ENCODE data around the gene COPS3.

The COPS3 gene

DNA sequence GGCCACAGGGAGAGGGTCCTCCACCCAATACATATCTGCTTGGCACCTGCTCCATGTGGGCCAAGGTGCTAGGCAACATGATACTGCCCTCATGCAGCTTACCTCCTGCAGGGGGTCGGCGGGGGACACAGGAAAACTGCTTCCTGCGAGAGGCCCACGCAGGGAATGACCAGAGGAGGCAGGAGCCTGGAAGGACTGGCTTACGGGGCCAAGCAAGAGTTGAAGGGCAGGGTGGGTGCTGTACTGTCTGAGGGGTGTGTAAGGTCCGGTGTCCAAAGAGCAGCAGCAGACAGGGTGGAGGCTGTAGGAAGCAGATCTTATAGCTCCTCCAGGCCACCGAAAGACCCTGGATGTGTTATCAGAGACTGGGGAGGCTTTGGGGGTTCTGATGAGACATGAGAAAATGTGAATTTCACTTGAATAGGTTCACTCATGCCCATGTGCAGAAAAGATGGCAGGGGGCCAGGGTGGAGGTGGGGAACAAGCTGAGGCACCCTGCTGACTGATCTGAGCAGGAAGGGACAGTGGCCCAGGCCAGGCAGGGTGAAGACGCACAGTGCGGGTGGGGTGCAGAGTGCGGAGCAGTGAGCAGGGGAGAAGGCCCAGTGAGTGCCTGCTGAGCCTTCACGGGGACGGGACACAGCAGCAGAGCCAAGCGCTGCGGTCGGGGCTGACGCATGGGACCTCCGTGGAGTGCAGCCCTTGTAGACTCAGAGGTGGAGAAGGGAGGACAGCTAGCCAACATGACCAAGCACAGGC is 52.3 kb downstream of the COPS3 start:
- Histone ChIP-seq H2AFZ (no peak overlapping the region), H3K9ac (no peak overlapping the region), H3K4me1 (peaks cover 12% of the 10 kb centered on the region), H3K27ac (no peak overlapping the region), H3K4me2 (ENCODE audit: low read length) (no peak overlapping the region), H3K36me3 (ENCODE audit: control insufficient read depth, insufficient read depth, low read length) (no peaks in the 10 kb centered on the region), H3K4me3 (ENCODE audit: low read depth, low read length) (no peak overlapping the region), H3K9me3 (ENCODE audit: control insufficient read depth, low read length) (no peaks in the 10 kb centered on the region), H3K79me2 (peaks cover 2% of the 10 kb centered on the region), H3K27me3 (ENCODE audit: control insufficient read depth, insufficient read depth, low read length) (no peaks in the 10 kb centered on the region)
- TF ChIP-seq, protein P1, sequence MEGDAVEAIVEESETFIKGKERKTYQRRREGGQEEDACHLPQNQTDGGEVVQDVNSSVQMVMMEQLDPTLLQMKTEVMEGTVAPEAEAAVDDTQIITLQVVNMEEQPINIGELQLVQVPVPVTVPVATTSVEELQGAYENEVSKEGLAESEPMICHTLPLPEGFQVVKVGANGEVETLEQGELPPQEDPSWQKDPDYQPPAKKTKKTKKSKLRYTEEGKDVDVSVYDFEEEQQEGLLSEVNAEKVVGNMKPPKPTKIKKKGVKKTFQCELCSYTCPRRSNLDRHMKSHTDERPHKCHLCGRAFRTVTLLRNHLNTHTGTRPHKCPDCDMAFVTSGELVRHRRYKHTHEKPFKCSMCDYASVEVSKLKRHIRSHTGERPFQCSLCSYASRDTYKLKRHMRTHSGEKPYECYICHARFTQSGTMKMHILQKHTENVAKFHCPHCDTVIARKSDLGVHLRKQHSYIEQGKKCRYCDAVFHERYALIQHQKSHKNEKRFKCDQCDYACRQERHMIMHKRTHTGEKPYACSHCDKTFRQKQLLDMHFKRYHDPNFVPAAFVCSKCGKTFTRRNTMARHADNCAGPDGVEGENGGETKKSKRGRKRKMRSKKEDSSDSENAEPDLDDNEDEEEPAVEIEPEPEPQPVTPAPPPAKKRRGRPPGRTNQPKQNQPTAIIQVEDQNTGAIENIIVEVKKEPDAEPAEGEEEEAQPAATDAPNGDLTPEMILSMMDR (IDR thresholded peaks at IDR 0.05), result no peak

DNA sequence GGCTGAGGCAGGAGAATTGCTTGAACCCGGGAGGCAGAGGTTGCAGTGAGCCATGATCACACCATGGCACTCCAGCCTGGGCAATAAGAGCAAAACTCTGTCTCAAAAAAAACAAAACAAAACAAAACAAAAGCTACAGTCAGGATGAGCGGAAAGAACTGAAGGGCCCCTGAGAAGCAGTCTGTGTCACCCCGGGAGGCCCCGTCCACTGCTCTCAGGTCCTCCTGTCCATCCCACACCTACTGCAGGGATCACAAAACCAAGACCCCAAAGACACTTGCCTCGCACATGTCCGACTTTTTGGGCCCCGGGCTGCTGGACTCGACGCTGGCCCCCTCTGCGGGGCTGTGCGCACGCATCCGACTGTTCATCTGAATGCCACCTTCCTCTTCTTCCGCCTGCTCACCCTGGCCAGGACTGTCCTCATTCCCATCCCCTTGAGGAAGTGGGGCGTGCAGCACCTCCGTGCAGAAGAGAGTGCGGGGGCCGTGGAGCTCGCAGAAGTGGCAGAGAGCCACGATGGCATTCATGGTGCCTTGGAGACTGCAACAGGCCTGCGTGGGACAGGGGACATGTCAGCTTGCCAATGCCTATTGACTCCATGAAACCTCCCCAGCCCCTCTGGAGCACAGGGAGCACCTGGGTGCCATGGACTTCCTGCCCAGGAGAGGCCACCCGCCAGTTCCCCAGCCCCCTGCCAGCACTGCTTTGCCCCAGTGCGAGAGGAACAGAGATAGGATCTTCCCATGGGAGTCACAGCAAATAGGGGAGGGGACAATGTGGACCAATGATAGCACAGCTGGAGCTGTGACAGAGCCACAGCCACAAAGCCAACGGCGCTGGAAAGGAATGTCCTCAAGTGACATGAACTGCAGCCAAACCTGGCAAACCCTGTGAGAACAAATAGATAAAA is 53.2 kb downstream of the COPS3 start:
- TF ChIP-seq, protein P1 (IDR thresholded peaks at IDR 0.05), result no peak
- no peak overlapping the region for H3K9ac ChIP-seq
- no peak overlapping the region for H2AFZ ChIP-seq
- peaks cover 12% of the 10 kb centered on the region for H3K4me1 ChIP-seq
- H3K4me2 ChIP-seq (ENCODE audit: low read length), result no peak overlapping the region
- H3K9me3 ChIP-seq (ENCODE audit: control insufficient read depth, low read length), result no peaks in the 10 kb centered on the region
- no peaks in the 10 kb centered on the region for H3K27me3 ChIP-seq (ENCODE audit: control insufficient read depth, insufficient read depth, low read length)
- peaks cover 2% of the 10 kb centered on the region for H3K79me2 ChIP-seq
- H3K36me3 ChIP-seq (ENCODE audit: control insufficient read depth, insufficient read depth, low read length), result no peaks in the 10 kb centered on the region
- no peak overlapping the region for H3K4me3 ChIP-seq (ENCODE audit: low read depth, low read length)
- no peak overlapping the region for H3K27ac ChIP-seq

- no peak overlapping the region for H3K4me2 ChIP-seq (ENCODE audit: low read length)
- H3K9me3 ChIP-seq (ENCODE audit: control insufficient read depth, low read length), result no peaks in the 10 kb centered on the region
- no peaks in the 10 kb centered on the region for H3K79me2 ChIP-seq
- TF ChIP-seq, protein P1 (IDR thresholded peaks at IDR 0.05), result no peak
- no peak overlapping the region for H3K27ac ChIP-seq
- H3K36me3 ChIP-seq (ENCODE audit: control insufficient read depth, insufficient read depth, low read length), result no peaks in the 10 kb centered on the region
- no peaks in the 10 kb centered on the region for H3K27me3 ChIP-seq (ENCODE audit: control insufficient read depth, insufficient read depth, low read length)
- no peak overlapping the region for H3K4me3 ChIP-seq (ENCODE audit: low read depth, low read length)
- H3K9ac ChIP-seq, result no peak overlapping the region
- no peak overlapping the region for H2AFZ ChIP-seq
- peaks cover 12% of the 10 kb centered on the region for H3K4me1 ChIP-seq
These were observed 54.4 kb downstream of the COPS3 start for GRCh38 chr17:17226451-17227265.

DNA sequence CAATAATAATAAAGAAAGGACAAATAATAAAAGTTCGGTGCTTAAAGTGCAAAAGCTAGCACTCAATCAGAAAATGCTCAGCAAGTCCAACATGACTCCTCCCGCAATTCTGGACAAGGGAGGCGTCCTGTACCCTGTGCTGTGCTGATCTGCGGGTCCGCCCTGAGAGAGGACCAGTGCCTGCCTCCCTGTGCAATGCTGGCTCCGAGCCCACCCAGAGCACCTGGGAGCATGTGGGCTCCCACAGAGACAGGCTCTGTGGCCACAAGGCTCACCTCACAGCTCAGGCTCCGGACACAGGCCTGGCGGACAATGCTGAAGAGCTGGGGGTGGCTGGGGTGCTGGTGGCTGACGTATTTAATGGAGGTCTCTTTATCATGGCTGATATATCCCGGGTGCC is 55.1 kb downstream of the COPS3 start:
- no peaks in the 10 kb centered on the region for H3K9me3 ChIP-seq (ENCODE audit: control insufficient read depth, low read length)
- no peaks in the 10 kb centered on the region for H3K36me3 ChIP-seq (ENCODE audit: control insufficient read depth, insufficient read depth, low read length)

More for the DNA sequence above, 55.1 kb downstream of the COPS3 start:
- no peak overlapping the region for H3K4me2 ChIP-seq (ENCODE audit: low read length)
- H3K79me2 ChIP-seq, result no peaks in the 10 kb centered on the region
- H3K4me3 ChIP-seq (ENCODE audit: low read depth, low read length), result no peak overlapping the region
- H3K27me3 ChIP-seq (ENCODE audit: control insufficient read depth, insufficient read depth, low read length), result no peaks in the 10 kb centered on the region
- no peak overlapping the region for H2AFZ ChIP-seq
- H3K27ac ChIP-seq, result no peak overlapping the region
- TF ChIP-seq, protein P1 (IDR thresholded peaks at IDR 0.05), result no peak
- peaks cover 12% of the 10 kb centered on the region for H3K4me1 ChIP-seq
- no peak overlapping the region for H3K9ac ChIP-seq
